Measurements from ENCODE around the gene CSNK2B.

Gene CSNK2B

DNA sequence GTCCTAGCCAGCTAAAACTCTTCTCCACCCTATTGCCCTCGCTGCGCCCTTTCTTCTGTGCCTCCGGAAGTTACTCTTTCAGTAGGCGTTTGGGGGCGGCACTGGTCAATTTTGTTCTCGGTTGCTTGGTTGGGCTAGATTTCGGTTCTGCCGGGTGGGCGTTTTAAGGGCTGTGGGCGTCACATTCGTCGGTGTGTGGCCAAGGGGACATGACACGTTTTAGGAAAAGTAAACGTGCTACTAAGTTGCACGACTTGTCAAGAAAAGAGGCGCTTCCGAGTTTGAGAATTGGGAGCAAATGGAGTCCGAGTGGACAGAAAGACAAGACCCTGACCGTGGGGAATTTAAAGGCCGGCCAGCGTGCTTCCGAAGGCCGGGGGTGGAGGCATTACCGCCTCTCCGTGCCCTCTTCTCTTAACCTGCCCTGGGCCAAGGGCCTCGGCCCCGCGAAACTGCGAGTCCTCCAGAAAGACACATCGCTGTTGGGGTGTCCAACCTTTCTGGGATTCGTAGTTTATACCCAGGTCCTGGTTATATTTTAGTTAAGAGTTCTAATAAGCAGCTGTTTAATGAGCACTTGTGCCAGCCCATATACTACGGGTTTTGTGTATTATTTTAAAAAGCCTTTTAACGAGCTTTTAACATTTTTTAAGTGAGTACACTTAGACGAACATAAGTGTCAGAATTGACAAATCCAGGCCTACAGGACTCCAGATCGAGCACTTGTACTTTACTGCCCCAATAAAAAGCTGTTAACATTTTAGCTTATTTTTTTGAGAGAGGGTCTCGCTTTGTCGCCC is 12.8 kb upstream of the CSNK2B start:
- 14% methylated on average over 32 of the region's 37 CpGs for WGBS
- H3K14ac ChIP-seq (ENCODE audit: low read length in 2 of 2), result peak overlapping the region in 1 of 2 experiments; percentile 86
- peak overlapping the region; percentile 62 to 88 for H3K4me3 ChIP-seq (ENCODE audit: insufficient read depth in 1 of 2, low read depth in 1 of 2, low read length in 2 of 2)

DNA sequence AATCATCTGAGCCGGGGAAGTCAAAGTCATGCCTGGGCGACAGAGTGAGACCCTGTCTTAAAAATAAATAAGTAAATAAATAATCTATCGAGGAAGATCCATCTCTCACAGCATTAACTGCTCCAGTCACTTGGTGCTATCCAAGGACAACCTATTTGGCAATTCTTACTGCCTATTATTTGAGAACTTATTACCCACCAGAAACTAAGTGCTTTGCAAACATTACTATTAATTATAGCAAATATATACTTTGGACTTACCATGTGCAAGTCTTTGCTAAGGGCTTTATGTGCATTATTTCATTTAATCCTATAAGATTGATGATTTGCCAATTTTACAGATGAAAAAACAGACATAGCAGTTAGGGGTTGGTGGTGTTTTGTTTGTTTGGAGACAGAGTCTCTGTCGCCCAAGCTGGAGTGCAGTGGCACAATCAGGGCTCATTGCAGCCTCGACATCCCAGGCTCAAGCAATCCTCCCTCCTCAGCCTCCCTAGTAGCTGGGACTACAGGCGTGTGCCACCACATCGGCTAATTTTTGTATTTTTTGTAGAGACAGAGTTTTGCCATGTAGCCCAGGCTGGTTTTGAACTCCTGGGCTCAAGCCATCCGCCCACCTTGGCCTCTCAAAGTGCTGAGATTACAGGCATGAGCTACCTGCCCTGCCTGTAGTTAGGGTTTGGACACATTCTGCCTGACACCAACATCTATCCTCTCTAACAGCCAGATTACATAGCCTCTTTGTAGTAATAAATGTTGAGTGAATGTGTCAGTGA is 11.1 kb upstream of the CSNK2B start:
- Histone ChIP-seq H3K4ac (ENCODE audit: low read depth in 1 of 2, low read length in 2 of 2) (no peak overlapping the region), H3K36me3 (ENCODE audit: control insufficient read depth in 1 of 2, insufficient read depth in 2 of 2, low read depth in 1 of 2, low read length in 2 of 2) (peaks cover 17 to 40% of the 10 kb centered on the region in 2 experiments), H2BK15ac (ENCODE audit: low read depth, poor library complexity, severe bottlenecking) (no peak overlapping the region), H2BK12ac (ENCODE audit: low read length in 2 of 2) (no peak overlapping the region), H3K18ac (ENCODE audit: low read depth in 1 of 2, low read length in 2 of 2) (no peak overlapping the region), H4K8ac (ENCODE audit: low read length) (no peak overlapping the region), H2BK5ac (ENCODE audit: low read depth, low read length, poor library complexity, severe bottlenecking) (no peak overlapping the region), H3K9me3 (ENCODE audit: control insufficient read depth, low read length) (no peaks in the 10 kb centered on the region), H3K27me3 (ENCODE audit: control insufficient read depth in 1 of 2, insufficient read depth in 1 of 2, low read length in 2 of 2) (no peaks in the 10 kb centered on the region), H3K4me3 (ENCODE audit: insufficient read depth in 1 of 2, low read depth in 1 of 2, low read length in 2 of 2) (no peak overlapping the region), H3K23ac (ENCODE audit: low read length in 2 of 2) (no peak overlapping the region), H3K4me1 (ENCODE audit: control insufficient read depth, insufficient read depth, low read depth, low read length) (peaks cover 22% of the 10 kb centered on the region), H2BK120ac (ENCODE audit: low read depth, low read length) (no peak overlapping the region), H2AK5ac (ENCODE audit: low read length, severe bottlenecking) (no peak overlapping the region), H3K27ac (ENCODE audit: low read length, poor library complexity, severe bottlenecking) (no peak overlapping the region), H4K91ac (ENCODE audit: low read length) (no peak overlapping the region), H2AFZ (ENCODE audit: low read depth, low read length) (no peak overlapping the region), H3K14ac (ENCODE audit: low read length in 2 of 2) (no peak overlapping the region), H3K79me1 (replicated peaks; ENCODE audit: low read length, poor library complexity, severe bottlenecking) (peaks cover 12% of the 10 kb centered on the region), H3K4me2 (ENCODE audit: low read length, poor library complexity, severe bottlenecking) (no peak overlapping the region), H3K9ac (ENCODE audit: low read length) (no peak overlapping the region)
- WGBS, result 98% methylated on average over 6 of the region's 8 CpGs
- DNase-seq, result no peak

More for the DNA sequence above, 12.8 kb upstream of the CSNK2B start:
- Histone ChIP-seq H3K4ac (ENCODE audit: low read depth in 1 of 2, low read length in 2 of 2) (peak overlapping the region; percentile 54 to 94), H3K4me1 (ENCODE audit: control insufficient read depth, insufficient read depth, low read depth, low read length) (peaks cover 12% of the 10 kb centered on the region), H3K18ac (ENCODE audit: low read depth in 1 of 2, low read length in 2 of 2) (peak overlapping the region; percentile 65 to 98), H3K79me1 (replicated peaks; ENCODE audit: low read length, poor library complexity, severe bottlenecking) (peaks cover 21% of the 10 kb centered on the region), H2BK15ac (ENCODE audit: low read depth, poor library complexity, severe bottlenecking) (peak overlapping the region; percentile 76), H3K4me2 (ENCODE audit: low read length, poor library complexity, severe bottlenecking) (peak overlapping the region; percentile 92), H3K23ac (ENCODE audit: low read length in 2 of 2) (peak overlapping the region in 1 of 2 experiments; percentile 63), H2BK120ac (ENCODE audit: low read depth, low read length) (no peak overlapping the region), H4K91ac (ENCODE audit: low read length) (peak overlapping the region; percentile 61), H3K27me3 (ENCODE audit: control insufficient read depth in 1 of 2, insufficient read depth in 1 of 2, low read length in 2 of 2) (no peaks in the 10 kb centered on the region), H3K9ac (ENCODE audit: low read length) (peak overlapping the region; percentile 99), H3K36me3 (ENCODE audit: control insufficient read depth in 1 of 2, insufficient read depth in 2 of 2, low read depth in 1 of 2, low read length in 2 of 2) (peaks cover 24 to 52% of the 10 kb centered on the region in 2 experiments), H2AFZ (ENCODE audit: low read depth, low read length) (no peak overlapping the region), H2AK5ac (ENCODE audit: low read length, severe bottlenecking) (peak overlapping the region; percentile 73), H2BK12ac (ENCODE audit: low read length in 2 of 2) (peak overlapping the region in 1 of 2 experiments; percentile 65), H2BK5ac (ENCODE audit: low read depth, low read length, poor library complexity, severe bottlenecking) (peak overlapping the region; percentile 50), H4K8ac (ENCODE audit: low read length) (peak overlapping the region; percentile 59), H3K27ac (ENCODE audit: low read length, poor library complexity, severe bottlenecking) (peak overlapping the region; percentile 93), H3K9me3 (ENCODE audit: control insufficient read depth, low read length) (no peaks in the 10 kb centered on the region)
- peak; percentile 96 for DNase-seq

DNA sequence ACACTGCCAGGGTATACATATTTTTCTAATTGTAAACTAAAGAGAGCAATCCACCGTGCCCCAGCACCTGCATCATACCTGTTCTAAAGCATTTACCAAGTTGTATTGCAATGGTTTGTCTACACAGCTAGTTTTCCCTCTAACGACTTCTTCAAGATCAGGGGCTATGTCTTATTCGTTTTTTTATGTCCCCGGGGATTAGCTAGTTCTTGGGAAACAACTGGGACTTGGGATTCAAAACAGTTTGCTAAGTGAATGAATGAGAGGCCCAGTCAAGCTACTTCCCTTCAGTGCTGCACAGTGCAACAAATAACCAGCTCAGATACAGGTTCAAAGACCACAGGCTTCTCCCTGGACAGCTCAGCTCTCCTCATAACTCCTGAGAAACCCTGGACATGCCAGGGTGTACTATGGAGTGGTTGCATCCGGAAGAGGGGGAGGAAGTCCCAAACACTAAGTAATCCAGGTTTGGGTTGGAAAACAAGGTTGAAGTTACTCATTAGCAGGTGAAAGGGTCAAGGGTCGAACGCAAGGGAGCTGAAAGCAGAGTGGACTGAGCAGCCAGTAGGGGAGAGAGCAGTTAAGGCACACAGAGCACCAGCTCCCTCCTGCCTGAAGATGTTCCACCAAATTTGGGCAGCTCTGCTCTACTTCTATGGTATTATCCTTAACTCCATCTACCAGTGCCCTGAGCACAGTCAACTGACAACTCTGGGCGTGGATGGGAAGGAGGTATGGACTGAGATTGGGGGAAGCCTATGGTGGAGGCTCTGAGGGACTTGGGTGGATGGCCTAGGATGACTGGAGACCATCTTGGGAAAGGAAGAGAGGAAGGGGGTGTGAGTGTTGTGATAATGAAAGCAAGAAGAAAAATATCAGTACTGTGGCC is 10.3 kb upstream of the CSNK2B start, which contains the start of gene APOM:
Gene APOM (plus strand): TSS at position 546 of the 889 bp plus-strand sequence. CDS start 73 bp downstream, at position 619.
- H3K18ac ChIP-seq (ENCODE audit: low read depth in 1 of 2, low read length in 2 of 2), result no peak within 1 kb of the TSS
- no peak within 1 kb of the TSS for H4K8ac ChIP-seq (ENCODE audit: low read length)
- no peak within 1 kb of the TSS for H2BK5ac ChIP-seq (ENCODE audit: low read depth, low read length, poor library complexity, severe bottlenecking)
- H3K4ac ChIP-seq (ENCODE audit: low read depth in 1 of 2, low read length in 2 of 2), result no peak within 1 kb of the TSS
- H3K4me1 ChIP-seq (ENCODE audit: control insufficient read depth, insufficient read depth, low read depth, low read length), result peaks cover 22% of the 10 kb centered on the region
- no peak within 1 kb of the TSS for H3K9ac ChIP-seq (ENCODE audit: low read length)
- H3K36me3 ChIP-seq (ENCODE audit: control insufficient read depth in 1 of 2, insufficient read depth in 2 of 2, low read depth in 1 of 2, low read length in 2 of 2), result peaks cover 17 to 38% of the 10 kb centered on the region in 2 experiments
- H3K14ac ChIP-seq (ENCODE audit: low read length in 2 of 2), result no peak within 1 kb of the TSS
- H3K23ac ChIP-seq (ENCODE audit: low read length in 2 of 2), result no peak within 1 kb of the TSS
- WGBS, result 93% methylated on average over 8 of the region's 8 CpGs
- H2BK15ac ChIP-seq (ENCODE audit: low read depth, poor library complexity, severe bottlenecking), result no peak within 1 kb of the TSS
- H3K4me2 ChIP-seq (ENCODE audit: low read length, poor library complexity, severe bottlenecking), result no peak within 1 kb of the TSS
- no peak within 1 kb of the TSS for H2BK120ac ChIP-seq (ENCODE audit: low read depth, low read length)
- H3K27me3 ChIP-seq (ENCODE audit: control insufficient read depth in 1 of 2, insufficient read depth in 1 of 2, low read length in 2 of 2), result no peaks in the 10 kb centered on the region
- no peak for DNase-seq
- peaks cover 13% of the 10 kb centered on the region for H3K79me1 ChIP-seq (replicated peaks; ENCODE audit: low read length, poor library complexity, severe bottlenecking)
- no peak within 1 kb of the TSS for H2AK5ac ChIP-seq (ENCODE audit: low read length, severe bottlenecking)
- no peak within 1 kb of the TSS for H2AFZ ChIP-seq (ENCODE audit: low read depth, low read length)
- no peak within 1 kb of the TSS for H3K4me3 ChIP-seq (ENCODE audit: insufficient read depth in 1 of 2, low read depth in 1 of 2, low read length in 2 of 2)
- no peaks in the 10 kb centered on the region for H3K9me3 ChIP-seq (ENCODE audit: control insufficient read depth, low read length)
- H2BK12ac ChIP-seq (ENCODE audit: low read length in 2 of 2), result no peak within 1 kb of the TSS
- no peak within 1 kb of the TSS for H4K91ac ChIP-seq (ENCODE audit: low read length)
- H3K27ac ChIP-seq (ENCODE audit: low read length, poor library complexity, severe bottlenecking), result no peak within 1 kb of the TSS

All from mesenchymal stem cell (in vitro differentiated cells and primary cell).